HL-60 (cell line): Measurements from ENCODE around the gene IGFBP7.

ENCODE experiments used
- CTCF ChIP-seq: IDR thresholded peaks from one replicate; pipeline ENCODE4 v1.5.1; 2011; ENCODE audit warnings: low read length, control low read depth, inconsistent platforms; ENCODE audit not compliant: insufficient read depth
- POLR2AphosphoS5 ChIP-seq: IDR thresholded peaks from 2 replicates; pipeline ENCODE4 v1.6.1; 2012; ENCODE audit warnings: low read depth
- REST ChIP-seq: IDR thresholded peaks from 2 replicates; pipeline ENCODE4 v1.6.1; 2012; ENCODE audit warnings: low read depth; ENCODE audit not compliant: insufficient replicate concordance
- SPI1 ChIP-seq: IDR thresholded peaks from 2 replicates; pipeline ENCODE4 v1.6.1; 2012; ENCODE audit warnings: low read depth, mild to moderate bottlenecking, borderline replicate concordance

GRCh38 chr4:57063518-57063917, 46.7 kb downstream of the IGFBP7 start:
- TF ChIP-seq CTCF: no peak
- no peak for TF ChIP-seq POLR2AphosphoS5
- no peak for TF ChIP-seq SPI1
- no peak for TF ChIP-seq REST
